NOMO-1 (cell line): ENCODE data around the gene ACP7.
"Not testable (repeated sequence)": the region's sequence is repeated elsewhere in the genome, so short reads cannot be mapped to it uniquely, and the experiment has no call there.

Experiments
- DNase-seq, 2 experiments: peaks; one replicate each; lab custom pipeline; 2025; ENCODE audit not compliant: unreplicated experiment in 2 of 2; lab: John Stamatoyannopoulos, UW

ACP7 gene

DNA sequence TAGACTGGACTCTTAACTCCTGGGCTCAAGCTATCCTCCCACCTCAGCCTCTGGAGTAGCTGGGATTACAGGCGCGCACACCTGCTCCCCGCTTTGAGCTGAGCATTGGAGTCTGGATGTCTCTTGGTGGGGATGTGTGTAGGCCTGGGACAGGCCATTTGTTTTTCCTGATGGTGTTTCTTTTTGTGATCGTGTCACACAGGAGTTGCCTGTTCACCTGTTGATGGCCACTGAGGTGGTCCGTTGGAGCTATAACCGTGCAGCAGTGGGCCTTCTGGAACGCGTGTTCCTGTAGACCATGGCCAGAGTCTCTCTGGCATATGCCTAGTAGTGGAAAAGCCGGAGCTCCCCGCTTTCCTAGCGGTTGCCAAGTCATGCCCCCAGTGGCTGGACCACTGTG is 44.9 kb downstream of the ACP7 start:
- DNase-seq = no peak

DNA sequence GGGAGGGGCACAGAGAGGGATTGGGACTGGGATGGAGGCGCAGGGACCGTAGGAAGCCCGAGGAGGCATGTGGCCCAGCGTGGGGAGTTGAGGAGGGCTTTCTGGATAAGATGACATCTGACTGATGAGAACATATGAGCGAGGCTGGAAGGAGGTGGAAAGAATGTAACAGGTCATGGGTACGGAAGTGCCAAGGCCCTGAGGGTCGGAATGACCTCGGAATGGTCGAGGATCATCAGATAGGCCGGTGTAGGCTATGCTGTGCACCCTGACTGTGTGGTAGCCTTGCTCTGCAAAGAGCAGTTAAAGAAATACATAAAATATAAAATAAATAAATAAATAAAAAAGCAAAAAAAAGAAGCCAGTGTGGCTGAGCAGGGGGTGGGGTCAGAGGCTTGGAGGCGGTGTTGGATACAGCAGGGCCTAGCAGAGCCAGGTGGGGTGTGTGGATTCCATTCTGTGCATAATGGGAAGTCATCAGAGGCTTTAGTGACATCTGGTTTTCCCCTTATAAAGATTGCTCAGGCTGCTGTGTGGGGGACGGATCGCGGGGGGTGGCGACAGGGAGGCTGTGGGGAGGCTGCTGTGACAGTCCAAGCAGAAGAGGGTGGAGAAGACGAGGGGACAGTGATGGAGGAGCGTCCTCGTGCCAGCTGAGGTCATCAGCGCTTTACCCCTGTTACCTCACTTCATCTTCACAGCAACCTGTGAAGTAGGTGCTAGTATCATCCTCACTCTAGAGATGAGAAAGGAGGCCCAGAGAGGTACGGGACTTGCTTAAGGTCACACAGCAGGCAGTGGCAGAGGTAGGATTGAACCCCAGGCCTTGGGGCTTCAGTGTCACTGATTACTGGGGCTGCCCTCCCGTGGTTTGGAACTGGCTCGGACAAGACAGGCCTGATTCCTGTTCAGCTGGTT is 46.4 kb downstream of the ACP7 start:
- no peak for DNase-seq

DNA sequence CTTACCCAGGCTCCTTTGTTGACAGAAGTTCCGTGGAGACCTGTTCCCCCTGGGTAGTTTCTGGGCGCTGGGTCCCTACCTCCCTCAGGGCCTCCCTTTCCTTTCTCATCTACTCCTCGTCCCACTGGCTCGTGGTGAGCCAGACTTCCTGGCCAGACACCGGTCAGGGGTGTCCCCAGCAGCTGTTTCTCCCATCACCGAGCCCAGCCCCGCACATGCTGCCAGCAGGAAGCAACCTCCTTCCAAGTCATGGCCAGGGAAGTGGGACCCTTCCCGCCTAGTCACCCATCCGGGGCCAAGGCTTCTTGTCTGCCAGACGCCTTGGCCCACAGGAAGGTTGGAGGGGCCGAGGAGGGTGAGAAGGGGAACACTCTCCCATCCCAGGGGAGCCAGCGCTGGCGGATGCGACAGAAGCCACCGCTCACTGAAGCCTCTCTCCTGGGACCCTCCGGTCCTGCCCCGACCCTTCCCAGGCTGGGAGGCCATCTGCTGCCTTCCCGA is 47.1 kb downstream of the ACP7 start:
- no peak for DNase-seq

DNA sequence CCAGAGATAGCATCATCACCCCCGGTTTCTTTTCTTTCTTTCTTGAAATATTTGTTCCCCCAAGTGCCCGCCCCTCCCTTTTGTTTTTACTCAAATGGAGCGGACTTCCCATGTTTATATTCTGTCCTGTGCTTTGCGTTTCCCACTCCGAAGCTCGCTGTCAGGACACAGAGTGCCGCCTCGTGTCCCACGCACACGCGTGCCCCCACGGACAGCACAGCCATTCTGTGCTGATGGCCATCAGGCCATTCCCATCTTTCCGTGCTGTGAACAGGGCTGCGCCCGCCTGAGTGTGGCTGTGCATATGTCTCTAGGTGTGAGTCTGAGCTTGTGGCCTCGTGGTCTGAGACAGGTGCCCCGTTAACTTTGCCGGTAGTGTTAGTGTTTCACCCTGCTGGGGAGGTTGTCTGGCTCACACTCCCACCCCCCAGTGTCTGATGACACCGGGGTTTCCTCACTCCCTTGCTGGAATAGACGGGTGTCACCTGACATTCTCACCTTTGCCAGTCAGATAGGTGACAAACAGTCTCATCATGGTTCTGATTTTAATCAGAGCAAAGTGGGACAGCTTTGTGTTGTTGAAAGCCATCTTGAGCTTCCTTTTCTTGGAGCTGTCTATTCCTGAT is 48.3 kb downstream of the ACP7 start:
- no peak for DNase-seq

DNA sequence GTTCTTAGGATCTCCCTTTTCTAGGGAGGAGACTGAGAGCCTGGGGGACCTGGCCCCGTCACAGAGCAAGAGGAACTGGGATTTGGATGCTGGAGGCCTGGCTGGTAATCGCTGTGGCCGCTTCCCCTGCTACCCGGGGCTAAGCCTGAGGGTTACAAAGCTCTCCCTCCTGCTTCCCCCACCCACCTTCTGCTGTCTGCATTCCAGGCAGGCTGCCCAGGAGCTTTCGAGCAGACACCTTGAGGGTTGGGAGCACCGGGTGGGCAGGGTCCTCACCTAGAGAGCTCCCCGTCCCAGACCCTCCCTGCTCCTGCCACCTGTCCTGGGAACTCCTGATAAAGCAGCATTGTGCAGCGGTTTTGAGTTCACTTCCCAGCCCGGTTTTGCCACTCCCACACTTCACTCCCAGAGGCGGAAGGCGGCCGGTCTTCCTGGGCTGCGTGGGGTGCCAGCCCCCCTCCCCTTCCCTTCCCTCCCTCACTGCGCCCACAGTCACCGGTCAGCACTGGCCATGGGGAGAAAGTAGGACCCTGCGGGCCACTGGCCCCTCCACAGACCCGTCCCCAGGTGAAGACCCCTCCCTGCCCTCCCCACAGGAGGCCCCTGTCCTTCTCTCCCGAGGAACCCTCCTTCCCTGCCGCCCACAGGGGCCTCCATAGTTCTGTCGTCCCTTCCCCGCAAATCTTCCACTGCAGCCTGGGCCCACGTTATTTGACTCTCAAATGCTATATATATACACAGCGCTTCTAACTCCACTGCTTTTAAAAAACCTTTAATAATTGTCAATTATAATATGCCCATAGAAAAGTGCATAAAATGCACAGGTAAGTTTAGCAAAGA is 49.5 kb downstream of the ACP7 start:
- no peak for DNase-seq

DNA sequence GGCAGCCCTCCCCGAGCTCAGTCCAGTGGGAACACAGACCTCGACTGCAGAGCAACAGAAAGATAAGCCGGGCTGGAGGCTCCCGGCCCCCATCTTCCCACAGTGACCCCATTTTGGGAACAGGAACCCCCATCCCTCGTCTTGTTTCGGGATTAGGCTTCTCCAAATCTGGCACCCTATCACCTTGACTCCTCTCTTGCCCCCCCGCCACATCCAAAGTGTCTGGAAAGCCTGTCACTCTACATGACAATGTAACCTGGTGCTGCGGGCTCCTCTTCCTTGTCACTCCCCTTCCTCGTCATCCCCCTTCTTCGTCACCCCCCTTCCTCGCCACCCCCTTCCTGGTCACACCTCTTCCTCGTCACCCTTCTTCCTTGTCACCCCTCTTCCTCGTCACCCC is 51.5 kb downstream of the ACP7 start:
- no peak for DNase-seq

DNA sequence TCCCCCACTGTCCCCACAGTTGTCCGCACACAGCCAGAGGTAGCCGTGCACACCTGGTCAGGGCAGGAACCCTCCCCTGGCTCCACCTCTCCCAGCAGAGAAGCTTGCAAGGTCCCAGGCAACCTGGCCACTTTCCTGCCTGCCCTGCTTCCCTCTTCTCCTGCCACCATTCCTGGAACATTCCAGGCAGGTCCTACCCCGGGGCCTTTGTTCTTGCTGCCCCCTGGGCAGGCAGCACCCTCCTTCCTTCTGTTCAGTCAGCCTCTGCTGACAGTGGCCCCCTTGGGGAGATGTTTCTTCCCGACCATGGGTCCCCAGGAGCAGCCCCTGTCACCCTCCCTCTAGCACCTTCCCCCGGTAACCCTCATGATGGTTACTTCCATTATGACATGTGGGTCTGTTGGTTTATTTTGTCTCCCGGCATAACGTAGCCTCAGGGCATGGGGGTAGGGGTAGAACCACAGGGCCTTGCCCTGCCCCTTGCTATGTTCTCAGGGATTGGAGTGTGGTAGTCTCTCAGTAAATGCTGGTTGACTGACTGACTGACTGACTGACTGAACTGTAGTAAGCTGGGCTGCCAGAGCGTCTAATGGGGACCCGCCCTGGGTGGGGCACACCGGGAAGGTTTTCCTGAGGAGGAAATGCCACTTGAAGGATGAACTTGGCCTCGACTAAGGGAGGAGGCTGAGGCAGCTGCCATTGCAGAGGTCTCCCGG is 52.2 kb downstream of the ACP7 start:
- DNase-seq = no peak

DNA sequence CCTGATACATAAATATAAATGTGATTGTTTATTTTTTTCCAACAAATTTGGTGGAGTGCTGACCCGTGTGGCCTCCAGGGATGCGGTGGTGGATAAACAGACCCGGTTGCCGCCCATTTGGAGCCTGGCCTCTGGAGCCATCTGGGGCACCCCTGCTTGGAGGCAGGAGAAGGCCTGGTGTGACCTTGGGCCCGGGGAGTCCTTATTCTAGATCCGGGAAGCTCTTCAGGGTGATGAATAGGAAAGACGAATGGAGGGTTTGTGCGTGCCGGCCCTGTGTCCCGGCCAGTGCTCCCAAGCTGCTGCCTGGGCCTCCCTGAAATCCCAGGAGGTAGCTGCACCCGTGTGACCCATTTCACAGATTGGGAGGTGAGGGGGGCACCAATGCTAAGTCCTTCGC is 53.0 kb downstream of the ACP7 start:
- no peak for DNase-seq

DNA sequence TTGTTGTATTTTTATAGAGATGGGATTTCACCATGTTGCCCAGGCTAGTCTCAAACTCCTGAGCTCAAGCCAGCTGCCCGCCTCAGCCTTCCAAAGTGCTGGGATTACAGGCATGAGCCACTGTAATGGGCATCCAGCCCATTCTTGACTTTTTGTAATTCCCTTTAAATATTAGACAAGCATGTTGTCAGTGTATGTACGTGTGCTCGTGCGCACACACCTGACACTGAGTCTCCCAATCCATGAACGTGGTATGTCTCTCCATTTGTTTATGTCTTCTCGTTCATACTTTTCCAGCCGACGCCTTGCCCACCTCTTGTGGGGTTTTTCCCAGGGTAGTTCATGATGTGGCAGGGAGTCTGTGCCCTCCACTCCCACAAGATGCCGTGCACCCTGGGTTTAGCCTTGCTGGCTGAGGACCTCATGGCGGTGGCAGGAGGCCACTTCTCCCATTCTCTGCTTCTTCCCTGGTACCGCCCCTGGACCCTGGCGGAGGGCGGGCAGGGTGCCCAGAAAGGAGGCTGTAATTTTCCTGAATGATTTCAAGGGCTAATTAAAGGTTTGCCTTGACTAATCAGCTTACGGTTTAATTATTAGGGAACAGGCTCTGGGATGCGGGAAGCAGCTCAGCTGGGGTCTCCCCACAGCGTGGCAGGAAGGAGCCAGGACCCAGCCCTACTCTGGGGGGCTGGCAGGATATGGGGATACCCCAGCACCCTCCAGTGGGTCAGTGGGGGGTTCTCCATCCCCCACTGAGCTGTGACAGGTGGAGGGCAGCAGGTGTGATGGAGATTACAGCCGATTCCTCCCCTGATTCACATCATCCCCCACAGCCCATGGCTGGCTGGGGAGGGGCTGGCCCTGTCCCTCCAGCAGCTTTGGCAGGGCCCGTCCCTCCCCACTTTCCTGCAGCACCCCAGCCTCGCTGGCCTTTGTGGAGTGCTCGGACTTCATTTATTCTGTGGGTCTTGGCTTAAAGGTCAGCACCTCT is 54.3 kb downstream of the ACP7 start:
- DNase-seq = no peak

DNA sequence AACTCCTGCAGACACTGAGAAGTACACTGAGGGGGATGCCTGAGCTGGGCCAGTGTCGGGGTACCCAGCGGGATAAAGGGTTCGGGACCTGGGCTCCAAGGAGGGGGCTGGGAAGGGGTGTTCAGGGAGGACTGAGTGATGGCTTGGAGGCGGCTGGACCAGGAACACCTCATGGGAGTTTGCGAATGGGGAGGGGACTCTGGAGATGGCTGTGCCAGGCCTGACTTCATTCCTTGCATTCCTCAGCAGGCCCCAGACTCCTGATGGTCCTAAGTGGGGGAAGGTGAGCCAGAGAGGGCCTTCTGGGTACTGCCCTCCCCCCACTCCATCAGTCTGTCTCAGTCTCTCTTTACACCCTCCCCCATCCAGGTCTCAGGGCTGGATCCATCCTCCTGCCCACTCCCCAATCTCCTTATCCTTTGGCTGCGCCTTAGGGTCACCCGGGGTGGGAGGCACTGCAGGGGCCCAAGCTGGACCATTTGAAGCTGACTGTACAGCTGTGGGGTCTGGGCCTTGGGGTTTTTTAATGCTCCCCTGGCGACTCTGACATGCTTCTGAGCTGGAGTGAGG is 55.2 kb downstream of the ACP7 start:
- DNase-seq = no peak

DNA sequence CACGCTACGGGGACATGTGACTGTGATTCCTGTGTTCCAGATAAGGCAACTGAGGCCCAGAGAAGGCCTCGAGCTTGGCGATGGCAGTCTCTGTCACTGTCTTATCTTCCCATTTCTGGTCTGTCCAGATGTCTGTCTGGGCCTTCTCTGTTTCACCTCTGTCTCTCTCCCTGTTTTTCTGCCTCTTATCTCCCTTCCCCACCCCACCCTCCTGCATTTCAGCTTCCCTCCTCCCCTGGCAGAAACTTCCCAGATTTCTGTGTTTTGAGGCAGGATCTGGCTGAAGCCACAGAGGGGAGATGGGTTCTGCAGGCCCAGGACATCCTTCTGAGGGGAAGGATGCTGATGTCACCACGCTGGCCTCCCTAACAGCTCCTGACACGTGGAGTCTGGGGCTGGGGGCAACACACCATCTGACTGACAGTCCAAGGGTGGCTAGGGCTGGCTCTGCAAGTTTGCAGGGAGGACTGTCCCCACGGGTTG is 55.8 kb downstream of the ACP7 start:
- no peak for DNase-seq

DNA sequence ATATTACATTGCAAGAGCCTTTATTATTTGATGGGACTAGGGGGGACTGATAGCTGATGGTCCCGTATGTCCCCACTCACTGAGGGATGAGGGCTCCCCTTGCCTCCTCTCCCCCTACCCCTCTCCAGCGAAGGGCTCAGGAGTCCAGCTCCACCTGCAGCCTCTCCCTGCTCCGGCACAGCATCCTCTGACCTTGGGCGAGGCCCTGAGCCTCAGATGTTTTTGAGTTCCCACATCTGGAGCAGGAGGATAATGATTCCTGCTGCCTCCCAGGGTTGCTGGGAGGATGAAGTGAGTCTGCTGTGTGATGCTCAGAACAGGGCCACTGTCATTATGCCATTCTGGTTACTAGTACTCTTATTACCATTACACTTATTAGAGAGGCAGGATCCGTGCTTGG is 56.4 kb downstream of the ACP7 start:
- DNase-seq = no peak

DNA sequence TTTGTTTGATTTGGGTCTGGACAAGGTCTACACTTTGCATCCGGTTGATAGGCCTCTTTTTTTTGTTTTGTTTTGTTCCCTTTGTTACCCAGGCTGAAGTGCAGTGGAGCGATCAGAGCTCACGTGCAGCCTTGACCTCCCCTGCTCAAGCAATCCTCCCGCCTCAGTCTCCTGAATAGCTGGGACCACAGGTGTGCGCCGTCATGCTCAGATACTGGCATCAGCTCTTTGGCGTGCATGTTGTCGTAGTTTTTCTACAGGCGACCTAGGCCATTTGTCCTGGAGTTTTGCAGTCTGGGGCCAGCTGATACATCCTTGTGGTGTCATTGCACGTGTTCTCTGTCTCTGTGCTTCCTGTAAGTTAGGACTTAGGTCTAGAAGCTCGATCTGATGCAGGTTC is 57.8 kb downstream of the ACP7 start:
- no peak for DNase-seq

DNA sequence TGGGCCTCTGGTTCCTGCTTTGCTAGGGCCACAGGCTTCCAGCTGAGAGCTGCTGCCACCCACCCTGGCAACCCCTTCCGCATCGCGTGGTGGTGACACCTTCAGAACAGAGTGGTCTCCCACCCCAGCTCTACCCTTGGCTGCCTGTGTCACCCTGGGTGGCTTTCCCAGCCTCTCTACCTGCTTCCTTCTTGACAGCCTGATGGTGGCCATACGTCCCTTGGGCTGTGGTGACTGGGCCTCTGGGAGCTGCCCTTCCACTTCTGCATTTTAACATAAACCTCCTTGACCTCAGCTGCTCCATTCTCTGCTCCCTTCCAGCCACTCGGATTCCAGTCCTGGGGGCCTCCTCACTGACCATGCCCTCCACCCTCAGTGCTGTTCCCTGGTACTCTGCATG is 58.5 kb downstream of the ACP7 start:
- DNase-seq = no peak

DNA sequence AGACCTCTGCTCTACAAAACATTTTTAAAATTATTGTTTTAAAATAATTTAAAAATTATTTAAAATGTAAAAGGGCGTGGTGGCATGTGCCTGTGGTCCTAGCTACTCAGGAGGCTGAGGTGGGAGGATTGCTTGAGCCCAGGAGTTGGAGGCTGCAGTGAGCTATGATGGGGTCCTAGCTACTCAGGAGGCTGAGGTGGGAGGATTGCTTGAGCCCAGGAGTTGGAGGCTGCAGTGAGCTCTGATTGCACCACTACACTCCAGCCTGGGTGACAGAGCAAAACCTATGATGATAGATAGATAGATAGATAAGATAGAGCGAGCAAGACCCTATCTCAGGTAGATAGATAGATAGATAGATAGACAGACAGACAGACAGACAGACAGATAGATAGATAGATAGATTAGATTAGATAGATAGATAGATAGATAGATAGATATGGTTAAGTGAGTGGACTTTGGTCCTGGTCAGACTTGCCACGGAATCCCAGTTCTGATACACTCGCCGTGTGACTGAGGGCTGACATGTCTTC is 59.7 kb downstream of the ACP7 start:
- DNase-seq = not testable (repeated sequence)

DNA sequence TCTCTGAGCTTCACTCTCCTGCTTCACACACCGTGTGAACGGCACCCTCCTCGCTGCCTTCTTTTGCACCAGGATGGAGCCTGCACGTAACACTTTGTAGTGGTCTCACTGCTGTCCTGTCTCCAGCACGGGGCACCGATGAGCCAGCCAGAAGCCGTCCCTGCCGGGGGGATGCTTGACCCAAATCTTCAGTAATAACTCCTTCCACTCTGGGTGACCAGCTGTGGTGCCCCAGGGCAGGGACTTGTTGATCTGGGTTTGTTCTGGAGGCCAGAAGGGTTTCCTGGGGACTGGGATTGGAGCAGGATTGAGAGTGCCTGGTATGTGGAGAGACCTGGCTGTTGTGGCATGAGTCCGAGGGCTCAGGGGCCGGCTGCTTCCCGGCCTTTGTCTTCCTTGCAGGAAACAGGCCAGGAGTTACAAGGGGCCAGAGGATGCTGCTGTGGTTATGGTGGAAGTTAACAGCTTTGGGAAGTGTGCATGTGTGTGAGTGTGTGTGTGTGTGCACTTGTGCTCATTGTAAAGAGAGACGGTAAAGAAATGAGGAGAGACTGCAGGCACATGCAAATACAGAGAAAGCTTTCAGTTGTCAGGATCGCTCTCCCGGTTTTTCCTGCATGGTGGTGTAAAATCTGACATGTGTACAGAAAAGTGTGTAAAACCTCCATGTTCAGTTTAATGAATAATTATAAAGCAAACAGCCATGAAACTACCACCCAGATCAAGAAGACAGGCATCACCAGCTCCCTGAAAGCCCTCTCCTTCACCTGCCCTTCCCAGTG is 60.3 kb downstream of the ACP7 start:
- DNase-seq = no peak

DNA sequence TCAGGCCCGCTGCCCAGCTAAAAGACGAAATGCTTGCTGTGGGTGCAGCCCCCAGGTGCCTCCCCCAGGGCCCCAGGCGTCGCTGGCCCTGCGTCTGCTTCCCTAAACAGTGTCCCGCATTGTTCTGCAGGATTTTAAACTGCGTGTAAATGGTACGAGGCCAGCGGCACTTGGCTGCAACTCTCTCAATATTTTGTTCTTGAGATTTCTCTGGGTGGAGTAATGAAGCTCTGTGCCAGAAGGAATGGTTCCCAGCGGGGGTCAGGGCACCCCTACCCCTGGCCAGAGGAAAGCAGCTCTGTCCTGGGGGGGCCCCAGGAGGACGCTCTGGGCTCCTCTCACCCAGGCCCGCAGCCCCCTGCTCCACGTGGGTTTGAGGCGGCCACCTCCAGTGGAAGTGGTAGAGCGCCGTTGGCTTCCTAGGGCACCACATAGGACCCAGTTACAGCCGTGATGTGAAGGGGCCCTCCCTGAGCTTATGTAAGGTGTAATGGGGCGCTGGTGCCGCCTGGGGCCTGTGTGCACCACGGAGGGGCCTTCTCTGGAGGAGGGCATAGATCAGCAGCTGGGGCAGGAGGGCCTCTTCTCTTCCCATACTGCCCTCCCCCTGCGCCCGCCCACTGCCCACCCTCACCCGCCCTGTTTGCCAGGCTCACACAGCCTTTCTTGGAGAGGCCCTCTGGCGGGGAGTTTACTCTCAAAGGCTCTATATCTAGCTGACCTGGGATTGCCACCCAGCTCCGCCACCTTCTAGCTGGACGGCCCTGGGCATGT is 61.2 kb downstream of the ACP7 start:
- DNase-seq = no peak
